GM23248 (cell line): Measurements from ENCODE around the gene TFDP3. TPM values are rescaled to one million over a fixed set of nuclear protein-coding genes. Genes with fewer than 3 reads are reported as not detected.

Source experiments
- DNase-seq: peaks from one replicate; pipeline ENCODE4 v3.0.0-alpha.2; 2015
- H2AFZ ChIP-seq: fragments of 200-600 bp; sonication (generic); 2 replicates; pipeline ENCODE4 v1.6.1; 2016; ENCODE audit warnings: antibody characterized with exemption
- H3F3A ChIP-seq: fragments of 200-600 bp; sonication (generic); 2 replicates; pipeline ENCODE4 v1.6.1; 2016; ENCODE audit warnings: mild to moderate bottlenecking, antibody characterized with exemption, mixed run types; ENCODE audit not compliant: insufficient read depth
- H3K27ac ChIP-seq: fragments of 200-600 bp; sonication (generic); 2 replicates; pipeline ENCODE4 v1.5.1; 2016; ENCODE audit warnings: mild to moderate bottlenecking
- H3K27me3 ChIP-seq: fragments of 200-600 bp; sonication (generic); replicated peaks from 2 replicates; pipeline ENCODE4 v1.6.1; 2016; ENCODE audit warnings: mild to moderate bottlenecking; ENCODE audit not compliant: insufficient read depth
- H3K36me3 ChIP-seq: fragments of 200-600 bp; sonication (generic); 2 replicates; pipeline ENCODE4 v1.6.1; 2016; ENCODE audit warnings: low read depth, mild to moderate bottlenecking
- H3K4me1 ChIP-seq: fragments of 200-600 bp; sonication (generic); 2 replicates; pipeline ENCODE4 v1.6.1; 2016; ENCODE audit warnings: mild to moderate bottlenecking; ENCODE audit not compliant: insufficient read depth
- H3K4me2 ChIP-seq: fragments of 200-600 bp; sonication (generic); one replicate; pipeline ENCODE4 v1.6.1; 2016; ENCODE audit warnings: mild to moderate bottlenecking; ENCODE audit not compliant: unreplicated experiment
- H3K4me3 ChIP-seq: fragments of 200-600 bp; sonication (generic); 2 replicates; pipeline ENCODE4 v1.5.1; 2016; ENCODE audit warnings: mild to moderate bottlenecking
- H3K79me2 ChIP-seq: fragments of 200-600 bp; sonication (generic); 2 replicates; pipeline ENCODE4 v1.6.1; 2016; ENCODE audit warnings: mild to moderate bottlenecking; ENCODE audit not compliant: insufficient read depth
- H3K9ac ChIP-seq: fragments of 200-600 bp; sonication (generic); 2 replicates; pipeline ENCODE4 v1.6.1; 2016; ENCODE audit warnings: mild to moderate bottlenecking
- H3K9me2 ChIP-seq: fragments of 200-600 bp; sonication (generic); 2 replicates; pipeline ENCODE4 v1.6.1; 2016; ENCODE audit warnings: mixed run types, mild to moderate bottlenecking, moderate library complexity; ENCODE audit not compliant: insufficient read depth
- H3K9me3 ChIP-seq: fragments of 200-600 bp; sonication (generic); one replicate; pipeline ENCODE4 v1.6.1; 2017; ENCODE audit warnings: low read depth
- H4K20me1 ChIP-seq: fragments of 200-600 bp; sonication (generic); 2 replicates; pipeline ENCODE4 v1.6.0; 2016; ENCODE audit not compliant: insufficient read depth
- EZH2 ChIP-seq: fragments of 200-600 bp; sonication (generic); IDR thresholded peaks from 2 replicates; pipeline ENCODE4 v1.6.1; 2018; ENCODE audit warnings: antibody characterized with exemption, mild to moderate bottlenecking; ENCODE audit not compliant: insufficient read depth, poor library complexity, severe bottlenecking
- EZH2phosphoT487 ChIP-seq: fragments of 200-600 bp; sonication (generic); IDR thresholded peaks from 2 replicates; pipeline ENCODE4 v1.6.1; 2018; ENCODE audit warnings: antibody characterized with exemption, moderate library complexity, mild to moderate bottlenecking, low read depth; ENCODE audit not compliant: insufficient read depth
- WGBS, 2 experiments: methylation state at CpG; one replicate each; pipeline ENCODE4 v1.1.6; 2015 to 2017; ENCODE audit warnings: low lambda C conversion rate in 2 of 2, low coverage in 1 of 2; ENCODE audit errors: missing lambda C conversion rate in 2 of 2; 5-methylcytosine and 5-hydroxymethylcytosine counted together
- in situ Hi-C: fragments of 300-500 bp; cut with MboI; formaldehyde crosslinking; loops from 2 replicates; pipeline ENCODE4 v1.15.0; 2020
- polyA plus RNA-seq: library from polyadenylated mRNA; unstranded; fragments of >200 nt; fragmentation: Nextera tagmentation; extraction: Ambion mirVana; gene quantifications from 2 replicates; pipeline ENCODE4 v1.2.1, GENCODE V29; 2016
- total RNA-seq: library from RNA; depleted of rRNA; stranded (reverse); fragments of >200 nt; shearing (Covaris generic); gene quantifications from 2 replicates; pipeline ENCODE4 v1.2.3, GENCODE V29; 2014

Gene TFDP3
- total and polyA plus RNA-seq, 2 experiments from 2014 or later = not detected

DNA sequence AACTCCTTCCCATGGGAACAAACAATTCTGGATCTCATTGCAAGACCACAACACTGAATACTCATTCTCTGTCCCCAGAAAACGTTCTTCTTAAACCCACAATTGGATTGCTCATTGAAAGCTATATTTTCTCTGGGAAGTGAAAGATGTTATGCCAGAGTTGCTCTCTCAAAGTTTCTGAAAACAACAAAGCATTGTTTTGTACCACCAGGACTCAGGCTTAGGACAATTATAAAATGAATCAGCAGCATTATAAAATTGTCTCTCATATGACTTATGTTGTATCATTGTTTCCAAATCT lies 26.5 kb downstream of the TFDP3 start:
- Histone ChIP-seq H3K4me1 (no peaks in the 10 kb centered on the region), H3K79me2 (no peaks in the 10 kb centered on the region), H3K9me3 (no peaks in the 10 kb centered on the region), H3F3A (no peaks in the 10 kb centered on the region), H3K9me2 (no peaks in the 10 kb centered on the region), H3K27me3 (no peaks in the 10 kb centered on the region), H2AFZ (no peak overlapping the region), H3K4me3 (no peak overlapping the region), H3K9ac (no peak overlapping the region), H3K36me3 (no peaks in the 10 kb centered on the region), H3K27ac (no peak overlapping the region), H3K4me2 (no peak overlapping the region), H4K20me1 (no peaks in the 10 kb centered on the region)
- 0% methylated on average over 1 of the region's 1 CpG for WGBS, 2 experiments
- no peak for TF ChIP-seq EZH2phosphoT487
- no peak for TF ChIP-seq EZH2
- in situ Hi-C loops = no loop called here
- no peak for DNase-seq

DNA sequence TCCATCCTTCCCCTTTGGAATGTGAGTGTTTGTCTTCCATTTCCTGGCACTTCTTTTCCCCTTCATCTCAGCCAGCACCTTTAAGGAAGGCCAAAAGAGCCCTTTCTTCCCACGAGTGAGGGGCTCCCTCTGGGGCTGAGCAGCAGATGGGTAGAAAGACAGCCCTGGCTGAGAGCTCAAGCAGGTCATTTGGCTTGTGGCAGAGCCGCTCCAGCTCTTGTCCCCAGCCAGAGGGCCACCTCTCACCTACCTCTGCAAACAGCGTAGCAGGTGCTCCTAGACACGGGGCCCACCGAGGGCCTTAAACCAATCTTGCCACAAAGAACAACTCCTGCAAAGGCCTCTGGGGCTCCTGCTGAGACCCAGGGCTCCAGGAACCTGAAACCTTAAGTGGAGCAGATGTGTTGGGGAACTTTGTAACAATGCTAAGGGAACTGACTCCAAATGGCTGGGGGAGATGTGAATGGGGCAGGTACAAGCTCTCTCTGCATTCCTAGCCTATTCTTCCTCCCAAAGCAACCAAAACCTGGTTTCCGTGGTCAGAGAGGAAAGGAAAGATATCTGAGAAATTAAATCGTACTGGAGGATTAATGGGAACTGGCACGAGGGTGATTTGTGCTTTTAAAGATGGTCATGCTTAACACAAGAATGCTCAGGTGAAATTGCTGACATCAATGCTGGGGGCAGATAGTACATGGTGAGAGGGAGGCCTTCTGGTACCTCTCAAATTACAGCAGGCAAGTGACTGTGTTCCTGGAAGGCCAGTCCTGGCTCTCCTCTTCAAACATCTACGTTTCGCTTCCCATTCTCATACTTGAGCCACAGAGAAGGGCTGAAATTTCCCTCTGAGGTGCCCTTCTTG lies 27.0 kb downstream of the TFDP3 start:
- Histone ChIP-seq H4K20me1 (no peaks in the 10 kb centered on the region), H3K36me3 (no peaks in the 10 kb centered on the region), H3K9me2 (no peaks in the 10 kb centered on the region), H3K79me2 (no peaks in the 10 kb centered on the region), H2AFZ (no peak overlapping the region), H3K4me1 (no peaks in the 10 kb centered on the region), H3K4me3 (no peak overlapping the region), H3K27me3 (no peaks in the 10 kb centered on the region), H3K4me2 (no peak overlapping the region), H3K27ac (no peak overlapping the region), H3K9ac (no peak overlapping the region), H3F3A (no peaks in the 10 kb centered on the region), H3K9me3 (no peaks in the 10 kb centered on the region)
- DNase-seq = no peak
- in situ Hi-C loops = no loop called here
- TF ChIP-seq EZH2 = no peak
- no peak for TF ChIP-seq EZH2phosphoT487
- 42 to 54% methylated on average over 7 to 10 of the region's 10 CpGs for WGBS, 2 experiments

DNA sequence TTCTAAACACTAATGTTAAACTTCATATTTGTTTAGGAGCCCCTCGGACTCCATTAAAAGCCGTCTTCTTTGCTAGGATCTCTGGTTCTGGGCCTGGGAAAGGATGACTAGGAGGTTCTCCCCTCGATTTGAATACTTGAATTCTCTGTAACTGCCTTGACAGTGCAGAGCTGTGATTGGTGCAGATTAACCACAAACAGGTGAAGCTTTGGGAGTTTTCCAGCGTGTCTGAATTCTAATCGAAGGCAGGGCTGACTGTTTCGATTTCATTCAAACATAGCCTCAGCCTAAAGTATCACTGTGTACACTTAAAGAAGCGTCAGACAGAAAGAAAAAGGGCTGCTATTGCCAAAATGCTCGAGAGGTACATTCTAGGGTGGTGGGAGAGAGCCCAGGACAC lies 29.0 kb downstream of the TFDP3 start:
- H3K4me1 ChIP-seq = no peaks in the 10 kb centered on the region
- WGBS, 2 experiments = 21 to 24% methylated on average over 8 of the region's 8 CpGs
- TF ChIP-seq EZH2phosphoT487 (no peak), EZH2 (no peak)
- no peaks in the 10 kb centered on the region for H3F3A ChIP-seq
- no peak overlapping the region for H3K4me3 ChIP-seq
- no peak overlapping the region for H3K4me2 ChIP-seq
- H3K9me3 ChIP-seq = no peaks in the 10 kb centered on the region
- no peaks in the 10 kb centered on the region for H3K9me2 ChIP-seq
- no peaks in the 10 kb centered on the region for H3K79me2 ChIP-seq
- no peaks in the 10 kb centered on the region for H3K27me3 ChIP-seq
- no peaks in the 10 kb centered on the region for H4K20me1 ChIP-seq
- H2AFZ ChIP-seq = no peak overlapping the region
- in situ Hi-C loops = no loop called here
- no peak for DNase-seq
- H3K27ac ChIP-seq = no peak overlapping the region
- H3K9ac ChIP-seq = no peak overlapping the region
- H3K36me3 ChIP-seq = no peaks in the 10 kb centered on the region

DNA sequence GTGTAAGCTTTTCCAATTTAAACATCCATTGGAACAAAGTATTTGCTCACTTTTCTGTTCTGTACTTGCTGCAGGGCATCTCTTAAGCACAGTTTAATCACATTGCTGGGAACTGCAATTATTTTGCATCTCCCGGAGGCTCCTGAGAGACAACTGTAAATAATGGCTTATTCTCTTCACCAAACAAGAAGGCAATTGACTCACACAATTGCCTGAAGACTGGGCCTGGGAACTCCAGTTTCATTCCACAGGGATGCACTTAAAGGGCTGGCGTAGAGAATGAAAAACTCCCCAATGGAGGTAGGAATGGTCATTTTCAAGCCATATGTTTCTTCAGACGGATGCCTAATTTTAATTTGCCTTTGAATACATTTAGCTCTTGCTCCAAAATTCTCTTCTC lies 29.5 kb downstream of the TFDP3 start:
- Histone ChIP-seq H3K9me3 (no peaks in the 10 kb centered on the region), H3K9me2 (no peaks in the 10 kb centered on the region), H4K20me1 (no peaks in the 10 kb centered on the region), H3K27ac (no peak overlapping the region), H3K9ac (no peak overlapping the region), H3K27me3 (no peaks in the 10 kb centered on the region), H3K79me2 (no peaks in the 10 kb centered on the region), H3F3A (no peaks in the 10 kb centered on the region), H3K4me2 (no peak overlapping the region), H3K4me3 (no peak overlapping the region), H2AFZ (no peak overlapping the region), H3K36me3 (no peaks in the 10 kb centered on the region), H3K4me1 (no peaks in the 10 kb centered on the region)
- TF ChIP-seq EZH2phosphoT487 (no peak), EZH2 (no peak)
- 44 to 51% methylated on average over 3 of the region's 3 CpGs for WGBS, 2 experiments
- DNase-seq = no peak
- in situ Hi-C loops = no loop called here
